ENCODE measurements around the gene HPN. TPM values are rescaled to one million over a fixed set of nuclear protein-coding genes. Genes with fewer than 3 reads are reported as not detected.
A peak's percentile ranks its signal among the peaks of the same experiment; 100 is the strongest.

The HPN gene
- total RNA-seq, 2 donors from 2014 or later, result 0.31 TPM; not detected in 1

- no peaks in the 10 kb centered on the region for H3K9me3 Mint-ChIP-seq
These were observed 33.9 kb downstream of the HPN start for GRCh38 chr19:35075202-35076025.

GRCh38 chr19:35076026-35076370, 34.5 kb downstream of the HPN start:
- Mint-ChIP-seq H3K4me3 (no peak overlapping the region), H3K9me3 (no peaks in the 10 kb centered on the region), H3K27ac (no peak overlapping the region), H3K4me1 (ENCODE audit: low read depth in 2 of 2) (peaks cover 7 to 10% of the 10 kb centered on the region in 2 donors), H3K27me3 (peaks cover 6 to 7% of the 10 kb centered on the region in 2 donors), H3K36me3 (no peaks in the 10 kb centered on the region)
- no peak for ATAC-seq
- DNase-seq (ENCODE audit: low spot score), result peak; percentile 52

More at GRCh38 chr19:35075202-35076025, 33.9 kb downstream of the HPN start:
- ATAC-seq, result no peak
- H3K27me3 Mint-ChIP-seq, result peaks cover 6 to 7% of the 10 kb centered on the region in 2 donors
- no peak for DNase-seq (ENCODE audit: low spot score)
- no peaks in the 10 kb centered on the region for H3K36me3 Mint-ChIP-seq
- no peak overlapping the region for H3K27ac Mint-ChIP-seq
- H3K4me3 Mint-ChIP-seq, result no peak overlapping the region
- H3K4me1 Mint-ChIP-seq (ENCODE audit: low read depth in 2 of 2), result peaks cover 7 to 10% of the 10 kb centered on the region in 2 donors

- H3K4me3 Mint-ChIP-seq, result no peak overlapping the region
- DNase-seq (ENCODE audit: low spot score), result peak; percentile 44
- peaks cover 7 to 10% of the 10 kb centered on the region in 2 donors for H3K4me1 Mint-ChIP-seq (ENCODE audit: low read depth in 2 of 2)
- no peaks in the 10 kb centered on the region for H3K36me3 Mint-ChIP-seq
- peaks cover 6 to 7% of the 10 kb centered on the region in 2 donors for H3K27me3 Mint-ChIP-seq
- no peaks in the 10 kb centered on the region for H3K9me3 Mint-ChIP-seq
- ATAC-seq, result no peak
- H3K27ac Mint-ChIP-seq, result no peak overlapping the region
These were observed 35.1 kb downstream of the HPN start for GRCh38 chr19:35076657-35077056.

GRCh38 chr19:35077411-35078223, 36.1 kb downstream of the HPN start:
- Mint-ChIP-seq H3K4me3 (no peak overlapping the region), H3K4me1 (ENCODE audit: low read depth in 2 of 2) (peaks cover 7 to 10% of the 10 kb centered on the region in 2 donors), H3K36me3 (no peaks in the 10 kb centered on the region), H3K27me3 (peaks cover 6 to 7% of the 10 kb centered on the region in 2 donors), H3K9me3 (no peaks in the 10 kb centered on the region), H3K27ac (no peak overlapping the region)
- DNase-seq (ENCODE audit: low spot score) (peak; percentile 49), ATAC-seq (peak in 1 of 2 donors; percentile 21)

- H3K36me3 Mint-ChIP-seq, result no peaks in the 10 kb centered on the region
- H3K4me1 Mint-ChIP-seq (ENCODE audit: low read depth in 2 of 2), result peaks cover 10% of the 10 kb centered on the region in 2 donors
- no peak for ATAC-seq
- H3K9me3 Mint-ChIP-seq, result no peaks in the 10 kb centered on the region
- peak; percentile 32 for DNase-seq (ENCODE audit: low spot score)
- no peak overlapping the region for H3K27ac Mint-ChIP-seq
- H3K4me3 Mint-ChIP-seq, result no peak overlapping the region
- H3K27me3 Mint-ChIP-seq, result peaks cover 6 to 7% of the 10 kb centered on the region in 2 donors
These were observed 38.3 kb downstream of the HPN start for GRCh38 chr19:35079826-35080225.

- Mint-ChIP-seq H3K4me1 (ENCODE audit: low read depth in 2 of 2) (peaks cover 9 to 13% of the 10 kb centered on the region in 2 donors), H3K36me3 (no peaks in the 10 kb centered on the region), H3K4me3 (no peak overlapping the region), H3K9me3 (no peaks in the 10 kb centered on the region), H3K27me3 (peaks cover 0 to 3% of the 10 kb centered on the region in 2 donors), H3K27ac (no peak overlapping the region)
- DNase-seq (ENCODE audit: low spot score), result peak; percentile 31
- ATAC-seq, result no peak
These were observed 39.2 kb downstream of the HPN start for GRCh38 chr19:35080613-35081170.

- peak; percentile 48 for DNase-seq (ENCODE audit: low spot score)
- H3K36me3 Mint-ChIP-seq, result no peaks in the 10 kb centered on the region
- ATAC-seq, result no peak
- H3K4me3 Mint-ChIP-seq, result no peak overlapping the region
- no peak overlapping the region for H3K27ac Mint-ChIP-seq
- peaks cover 14 to 18% of the 10 kb centered on the region in 2 donors for H3K4me1 Mint-ChIP-seq (ENCODE audit: low read depth in 2 of 2)
- no peaks in the 10 kb centered on the region for H3K9me3 Mint-ChIP-seq
- H3K27me3 Mint-ChIP-seq, result peaks cover 0 to 3% of the 10 kb centered on the region in 2 donors
These were observed 39.7 kb downstream of the HPN start for GRCh38 chr19:35081201-35081600.

GRCh38 chr19:35083691-35084508, 42.4 kb downstream of the HPN start:
- ATAC-seq (no peak), DNase-seq (ENCODE audit: low spot score) (peak; percentile 54)
- Mint-ChIP-seq H3K27me3 (no peaks in the 10 kb centered on the region), H3K4me3 (no peak overlapping the region), H3K27ac (no peak overlapping the region), H3K4me1 (ENCODE audit: low read depth in 2 of 2) (peaks cover 9 to 15% of the 10 kb centered on the region in 2 donors), H3K36me3 (no peaks in the 10 kb centered on the region), H3K9me3 (no peaks in the 10 kb centered on the region)

GRCh38 chr19:35084509-35084762, 42.9 kb downstream of the HPN start:
- no peaks in the 10 kb centered on the region for H3K36me3 Mint-ChIP-seq
- H3K27me3 Mint-ChIP-seq, result no peaks in the 10 kb centered on the region
- DNase-seq (ENCODE audit: low spot score) (peak; percentile 35), ATAC-seq (no peak)
- H3K27ac Mint-ChIP-seq, result no peak overlapping the region
- H3K4me1 Mint-ChIP-seq (ENCODE audit: low read depth in 2 of 2), result peaks cover 9 to 15% of the 10 kb centered on the region in 2 donors
- no peaks in the 10 kb centered on the region for H3K9me3 Mint-ChIP-seq
- no peak overlapping the region for H3K4me3 Mint-ChIP-seq

GRCh38 chr19:35085947-35086346, 44.4 kb downstream of the HPN start:
- Mint-ChIP-seq H3K36me3 (no peaks in the 10 kb centered on the region), H3K4me3 (peak overlapping the region; percentile 32), H3K27ac (peak overlapping the region; percentile 56 to 75), H3K4me1 (ENCODE audit: low read depth in 2 of 2) (peaks cover 9 to 15% of the 10 kb centered on the region in 2 donors), H3K27me3 (no peaks in the 10 kb centered on the region), H3K9me3 (no peaks in the 10 kb centered on the region)
- peak; percentile 15 for DNase-seq (ENCODE audit: low spot score)
- no peak for ATAC-seq

- peaks cover 9 to 15% of the 10 kb centered on the region in 2 donors for H3K4me1 Mint-ChIP-seq (ENCODE audit: low read depth in 2 of 2)
- peak overlapping the region; percentile 56 to 75 for H3K27ac Mint-ChIP-seq
- H3K4me3 Mint-ChIP-seq, result no peak overlapping the region
- no peaks in the 10 kb centered on the region for H3K27me3 Mint-ChIP-seq
- no peaks in the 10 kb centered on the region for H3K36me3 Mint-ChIP-seq
- H3K9me3 Mint-ChIP-seq, result no peaks in the 10 kb centered on the region
- peak; percentile 52 for DNase-seq (ENCODE audit: low spot score)
- ATAC-seq, result no peak
These were observed 44.9 kb downstream of the HPN start for GRCh38 chr19:35086455-35086854.

GRCh38 chr19:35087393-35087792, 45.9 kb downstream of the HPN start:
- no peak for ATAC-seq
- Mint-ChIP-seq H3K36me3 (no peaks in the 10 kb centered on the region), H3K4me3 (no peak overlapping the region), H3K4me1 (ENCODE audit: low read depth in 2 of 2) (peaks cover 9 to 15% of the 10 kb centered on the region in 2 donors), H3K27me3 (no peaks in the 10 kb centered on the region), H3K9me3 (no peaks in the 10 kb centered on the region), H3K27ac (no peak overlapping the region)
- peak; percentile 16 for DNase-seq (ENCODE audit: low spot score)

- Mint-ChIP-seq H3K9me3 (no peaks in the 10 kb centered on the region), H3K4me3 (no peak overlapping the region), H3K27ac (no peak overlapping the region), H3K27me3 (no peaks in the 10 kb centered on the region), H3K36me3 (no peaks in the 10 kb centered on the region), H3K4me1 (ENCODE audit: low read depth in 2 of 2) (peaks cover 9 to 15% of the 10 kb centered on the region in 2 donors)
- ATAC-seq (no peak), DNase-seq (ENCODE audit: low spot score) (no peak)
These were observed 46.8 kb downstream of the HPN start for GRCh38 chr19:35088131-35088913.

Measured in natural killer cell treated with Interleukin-12 subunit alpha and Interleukin-12 subunit beta and Interleukin-15 and Interleukin-18, amount 100 ng/mL, for 72 hours (primary cell).